ENCODE results near the gene ITCH. TPM values are rescaled to one million over a fixed set of nuclear protein-coding genes. Genes with fewer than 3 reads are reported as not detected.

The ITCH gene
- total RNA-seq, 1 experiment from 2014 or later: 78.8 TPM

- DNase-seq (ENCODE audit: low read depth, low spot score) (no peak), ATAC-seq (no peak)
- H3K9me2 ChIP-seq (ENCODE audit: insufficient read depth): no peaks in the 10 kb centered on the region
- ChIA-PET RAD21 (ENCODE audit: low non-redundant PET in 1 of 2, low total read pairs in 2 of 2, uncharacterized antibody in 2 of 2, unreplicated experiment in 2 of 2) (no interaction called here), CTCF (no interaction called here), POLR2A (no interaction called here)
- H3K27me3 ChIP-seq (ENCODE audit: insufficient read depth, low read length): no peaks in the 10 kb centered on the region
- H3K9ac ChIP-seq (ENCODE audit: low read length): no peak overlapping the region
- H3K4me2 ChIP-seq (ENCODE audit: low read length): no peak overlapping the region
- no peak overlapping the region for H2AFZ ChIP-seq (ENCODE audit: low read depth, low read length, poor library complexity, severe bottlenecking)
- H3K4me1 ChIP-seq (ENCODE audit: control insufficient read depth in 1 of 2, insufficient read depth in 2 of 2, low read length in 2 of 2): no peaks in the 10 kb centered on the region
- no peaks in the 10 kb centered on the region for H4K20me1 ChIP-seq (ENCODE audit: insufficient read depth)
- BruUV-seq (replicated peaks): no TSS peak
- no peak overlapping the region for H3K4me3 ChIP-seq (replicated peaks in 1 of 2; ENCODE audit: low read depth in 1 of 2, low read length in 2 of 2)
- H3K27ac ChIP-seq (ENCODE audit: low read depth, low read length): no peak overlapping the region
- intact Hi-C loops (cut with micrococcal nuclease): no loop called here
- no peaks in the 10 kb centered on the region for H3K9me3 ChIP-seq (ENCODE audit: control insufficient read depth in 1 of 2, insufficient read depth in 1 of 2, low read depth in 1 of 2, low read length in 2 of 2)
- no peak for TF ChIP-seq EGR1 (IDR thresholded peaks at IDR 0.05; ENCODE audit: low read depth)
- TF ChIP-seq FOSL1 (IDR thresholded peaks at IDR 0.05; ENCODE audit: low read depth): no peak
- TF ChIP-seq SP1 (IDR thresholded peaks at IDR 0.05; ENCODE audit: low read depth): no peak
- TF ChIP-seq MAX (IDR thresholded peaks at IDR 0.05): no peak
- no peak for TF ChIP-seq CTCF (IDR thresholded peaks at IDR 0.05 in 2 of 3, conservative IDR thresholded peaks at IDR 0.05 in 1 of 3; ENCODE audit: borderline replicate concordance in 1 of 3, insufficient read depth in 1 of 3, low read depth in 2 of 3, low read length in 2 of 3)
- no peak for TF ChIP-seq CEBPB (IDR thresholded peaks at IDR 0.05; ENCODE audit: low read depth)
- no peak for TF ChIP-seq EZH2 (IDR thresholded peaks at IDR 0.05)
- TF ChIP-seq YY1 (IDR thresholded peaks at IDR 0.05; ENCODE audit: extremely low read depth, insufficient replicate concordance, low read depth, low read length): no peak
- no peak for TF ChIP-seq ZNF274 (IDR thresholded peaks at IDR 0.05; ENCODE audit: low read depth, low read length)
- no peak for TF ChIP-seq ATF3 (IDR thresholded peaks at IDR 0.05)
- no peak for TF ChIP-seq SRF (IDR thresholded peaks at IDR 0.05; ENCODE audit: low read depth)
- TF ChIP-seq REST (IDR thresholded peaks at IDR 0.05; ENCODE audit: low read depth): no peak
- TF ChIP-seq SIN3A (IDR thresholded peaks at IDR 0.05; ENCODE audit: low read depth): no peak
- no peak for TF ChIP-seq POLR2A (IDR thresholded peaks at IDR 0.05; ENCODE audit: borderline replicate concordance, extremely low read depth, insufficient read depth, insufficient read length)
- no peak for TF ChIP-seq JUND (IDR thresholded peaks at IDR 0.05)
- TF ChIP-seq EZH2phosphoT487 (IDR thresholded peaks at IDR 0.05; ENCODE audit: borderline replicate concordance): no peak
- no peak for TF ChIP-seq ZBTB33 (IDR thresholded peaks at IDR 0.05; ENCODE audit: extremely low read depth, insufficient replicate concordance, low read length)
- TF ChIP-seq CBX3 (IDR thresholded peaks at IDR 0.05; ENCODE audit: low read depth): no peak
- no peak for TF ChIP-seq ZFX (IDR thresholded peaks at IDR 0.05)
- no peak for TF ChIP-seq TCF7L2 (IDR thresholded peaks at IDR 0.05; ENCODE audit: borderline replicate concordance, extremely low read depth, insufficient read depth, insufficient read length)
- H3K79me2 ChIP-seq (ENCODE audit: insufficient read depth, low read length): no peaks in the 10 kb centered on the region
- peaks cover 14 to 20% of the 10 kb centered on the region in 2 experiments; a peak in 3 of 4 replicates for H3K36me3 ChIP-seq (ENCODE audit: control insufficient read depth in 1 of 2, insufficient read depth in 2 of 2, low read length in 2 of 2)
These were observed 179.4 kb downstream of the ITCH start for GRCh38 chr20:34542439-34542838.
